Measurements from ENCODE around the gene BNIP5.
A peak's percentile ranks its signal among the peaks of the same experiment; 100 is the strongest.
"Not testable (repeated sequence)": the region's sequence is repeated elsewhere in the genome, so short reads cannot be mapped to it uniquely, and the experiment has no call there.

BNIP5 gene

DNA sequence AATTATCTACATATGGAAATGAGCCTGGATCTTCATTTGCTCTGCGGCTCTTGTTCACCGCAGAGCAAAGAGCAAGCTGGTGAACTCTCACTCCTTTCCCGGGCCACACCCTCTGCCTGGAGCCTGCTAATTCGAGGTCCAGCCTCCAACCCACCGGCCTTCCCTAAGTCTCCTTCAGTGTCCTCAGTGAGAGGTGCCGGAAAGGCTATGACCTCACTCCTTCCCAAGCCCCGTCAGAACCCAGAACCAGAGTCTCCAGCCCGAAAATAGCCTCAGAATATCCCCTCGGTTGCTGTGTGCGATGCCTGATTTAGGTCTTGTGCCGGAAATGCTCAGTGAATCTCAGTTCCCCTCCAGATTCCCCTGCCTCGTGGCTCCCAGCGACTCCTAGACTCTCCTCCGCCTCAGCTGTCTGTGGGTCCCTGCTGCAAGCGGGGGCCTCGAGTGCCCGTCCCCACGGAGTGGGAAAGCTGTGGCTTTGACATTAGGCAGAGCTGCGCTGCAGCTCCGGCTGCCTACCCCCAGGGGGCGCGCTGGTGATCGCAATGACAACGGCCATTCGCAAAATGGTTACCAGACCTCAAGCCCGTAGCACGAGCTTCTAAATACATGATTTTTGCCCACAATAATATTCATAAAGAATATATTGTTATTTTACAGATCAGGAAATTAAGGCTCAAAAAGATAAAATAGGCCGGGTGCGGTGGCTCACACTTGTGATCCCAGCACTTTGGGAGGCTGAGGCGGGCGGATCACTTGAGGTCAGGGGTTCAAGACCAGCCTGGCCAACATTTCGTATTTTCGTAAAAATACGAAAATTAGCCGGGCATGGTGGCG lies 4.1 kb upstream of the BNIP5 start:
- peak; percentile 79 to 80 for DNase-seq

DNA sequence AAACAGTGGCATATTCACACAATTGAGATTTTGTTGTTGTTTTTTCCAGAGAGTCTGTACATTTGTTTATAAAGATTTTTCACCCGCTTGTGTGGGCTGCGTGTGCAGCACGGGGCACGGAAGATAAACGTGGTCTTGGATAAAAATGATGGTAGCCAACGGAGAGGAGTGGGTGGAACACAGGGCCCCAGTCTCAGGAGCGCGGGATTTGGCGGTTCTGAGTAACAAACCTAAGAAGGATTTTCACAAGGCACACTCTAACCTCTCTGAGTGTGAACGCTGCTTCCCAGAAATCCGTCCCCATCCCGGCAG lies 3.6 kb upstream of the BNIP5 start:
- no peak for DNase-seq

DNA sequence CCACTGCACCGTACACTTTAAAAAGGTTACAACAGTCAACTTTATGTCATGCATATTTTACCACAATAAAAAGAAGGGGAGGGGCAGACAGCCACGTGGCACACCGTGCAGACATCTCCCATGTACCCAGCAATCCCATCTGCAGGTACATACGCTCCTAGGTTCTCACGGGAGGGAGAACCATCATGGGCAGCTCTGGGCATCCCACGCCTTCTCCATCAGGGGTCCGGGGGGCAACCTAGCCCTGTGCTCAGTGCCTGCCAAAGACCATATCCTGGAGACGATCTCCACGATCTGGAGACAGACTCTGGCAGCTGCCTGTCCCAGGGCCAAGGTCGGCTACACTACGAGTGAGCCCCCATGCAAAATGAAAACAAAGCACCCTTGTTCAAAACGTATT lies 2.5 kb upstream of the BNIP5 start:
- DNase-seq: no peak

DNA sequence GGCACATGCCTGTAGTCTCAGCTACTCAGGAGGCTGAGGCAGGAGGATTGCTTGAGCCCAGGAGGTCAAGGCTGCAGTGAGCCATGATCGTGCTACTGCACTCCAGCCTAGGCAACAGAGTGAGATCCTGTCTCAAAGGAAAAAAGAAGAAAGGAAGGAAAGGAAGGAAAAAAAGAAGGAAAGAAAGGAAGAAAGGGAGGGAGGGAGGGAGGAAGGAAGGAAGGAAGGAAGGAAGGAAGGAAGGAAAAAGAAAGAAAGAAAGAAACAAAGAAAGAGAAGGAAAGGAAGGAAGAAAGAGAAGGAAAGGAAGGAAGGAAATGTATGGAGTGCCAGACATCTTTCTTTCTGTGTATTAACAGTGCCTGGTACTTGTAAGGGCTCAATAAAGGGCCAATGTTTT lies 1.5 kb upstream of the BNIP5 start:
- not testable (repeated sequence) for DNase-seq

DNA sequence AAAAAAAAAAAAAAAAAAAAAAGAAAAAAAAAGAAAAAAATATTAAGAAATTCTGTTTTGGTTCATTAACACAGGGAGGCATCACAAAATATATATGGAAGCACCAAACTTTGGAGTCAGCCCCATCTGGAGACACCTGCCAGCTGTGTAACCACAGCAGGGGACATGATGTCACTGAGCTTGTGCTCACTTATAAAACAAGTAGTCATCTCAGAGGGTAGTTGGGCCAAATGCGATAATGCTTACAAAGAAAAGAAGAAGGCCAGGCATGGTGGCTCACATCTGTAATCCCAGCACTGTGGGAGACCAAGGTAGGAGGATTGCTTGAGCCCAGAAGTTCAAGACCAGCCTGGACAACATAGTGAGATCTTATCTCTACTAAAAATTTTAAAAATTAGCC lies 1.1 kb upstream of the BNIP5 start:
- no peak for DNase-seq

DNA sequence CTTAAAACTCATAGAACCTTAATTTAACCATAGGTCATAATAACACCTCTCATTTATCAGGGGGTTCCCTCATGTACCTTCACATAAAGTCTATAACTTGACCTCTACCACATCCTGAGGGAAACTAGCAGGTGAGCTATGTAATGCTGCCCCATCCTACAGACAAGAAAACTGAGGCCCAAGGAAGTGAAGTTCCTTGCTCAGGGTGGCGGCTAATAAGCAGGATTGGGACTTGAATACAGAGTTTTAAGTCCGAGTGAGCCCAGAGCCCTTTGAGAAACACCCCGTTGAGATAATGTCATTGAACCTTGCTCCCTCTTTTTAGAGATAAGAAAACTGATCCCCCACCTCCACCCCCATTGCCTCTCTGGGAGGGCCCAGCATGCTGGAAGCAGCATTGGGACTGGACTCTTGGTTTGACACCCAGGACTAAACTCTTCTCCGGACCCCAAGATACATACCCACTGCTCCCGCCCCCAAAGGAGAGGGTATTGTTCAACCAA lies 429 bp downstream of the BNIP5 start:
- DNase-seq: no peak

DNA sequence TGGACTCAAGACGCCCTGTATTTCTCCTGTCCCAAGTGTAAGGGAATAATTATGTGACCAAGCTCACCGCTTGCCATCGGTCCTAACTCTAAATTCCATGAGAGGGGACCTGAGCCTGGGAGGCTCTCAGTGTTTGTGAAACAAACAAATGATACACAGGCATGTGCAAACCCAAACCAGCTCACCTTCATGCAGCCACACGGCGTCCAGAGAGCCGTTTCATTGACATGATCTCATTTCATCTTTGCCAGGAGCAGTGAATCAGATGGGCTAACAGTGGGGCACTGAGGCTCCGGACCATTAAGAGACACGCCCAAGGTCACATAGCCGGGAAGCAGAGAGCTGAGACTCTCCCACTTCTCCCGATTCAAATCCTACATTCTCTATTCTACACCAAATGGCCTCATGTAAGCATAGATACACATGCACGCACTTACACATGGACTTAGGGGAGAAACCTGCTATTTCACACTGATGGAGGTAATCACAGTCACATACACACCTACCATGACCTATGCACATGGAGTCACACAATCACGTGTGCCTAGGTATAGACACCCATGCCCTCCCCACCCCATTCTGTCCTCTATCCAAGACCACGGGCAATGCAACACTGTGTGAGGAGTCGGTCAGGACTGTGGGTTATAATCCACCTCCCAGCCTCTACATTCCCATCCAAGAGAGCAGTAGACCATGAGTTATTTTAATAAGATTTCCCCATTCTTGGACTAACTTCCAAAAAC lies 1.1 kb downstream of the BNIP5 start:
- DNase-seq: no peak

DNA sequence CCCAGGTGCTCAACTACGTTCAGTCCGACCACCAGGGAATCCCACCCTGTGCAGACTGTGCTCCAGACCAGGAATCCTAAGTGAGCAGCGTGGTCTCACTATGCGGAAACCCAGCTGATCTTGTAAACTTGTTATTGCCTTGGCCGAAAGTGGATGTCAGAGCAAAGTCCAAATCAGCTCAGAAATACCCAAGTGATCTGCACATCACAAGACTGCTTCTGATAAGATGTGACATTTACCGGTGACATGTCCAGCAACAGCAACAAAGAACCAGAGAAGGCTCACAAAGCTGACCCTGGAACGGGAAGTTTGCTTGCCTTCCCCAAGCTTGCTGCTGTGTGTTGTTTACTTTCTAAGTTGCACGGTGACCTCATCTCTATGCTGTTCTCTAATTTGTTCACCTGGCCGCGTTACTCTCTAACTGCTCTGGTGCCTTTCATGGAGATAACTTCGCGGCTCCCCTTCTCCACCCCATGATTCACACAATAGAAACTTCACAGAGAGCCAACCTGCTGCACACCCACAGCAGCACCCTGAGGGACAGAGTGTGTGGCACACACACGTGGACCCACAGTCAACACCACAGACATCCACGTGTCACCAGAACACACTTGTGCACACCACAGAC lies 1.7 kb downstream of the BNIP5 start:
- no peak for DNase-seq

DNA sequence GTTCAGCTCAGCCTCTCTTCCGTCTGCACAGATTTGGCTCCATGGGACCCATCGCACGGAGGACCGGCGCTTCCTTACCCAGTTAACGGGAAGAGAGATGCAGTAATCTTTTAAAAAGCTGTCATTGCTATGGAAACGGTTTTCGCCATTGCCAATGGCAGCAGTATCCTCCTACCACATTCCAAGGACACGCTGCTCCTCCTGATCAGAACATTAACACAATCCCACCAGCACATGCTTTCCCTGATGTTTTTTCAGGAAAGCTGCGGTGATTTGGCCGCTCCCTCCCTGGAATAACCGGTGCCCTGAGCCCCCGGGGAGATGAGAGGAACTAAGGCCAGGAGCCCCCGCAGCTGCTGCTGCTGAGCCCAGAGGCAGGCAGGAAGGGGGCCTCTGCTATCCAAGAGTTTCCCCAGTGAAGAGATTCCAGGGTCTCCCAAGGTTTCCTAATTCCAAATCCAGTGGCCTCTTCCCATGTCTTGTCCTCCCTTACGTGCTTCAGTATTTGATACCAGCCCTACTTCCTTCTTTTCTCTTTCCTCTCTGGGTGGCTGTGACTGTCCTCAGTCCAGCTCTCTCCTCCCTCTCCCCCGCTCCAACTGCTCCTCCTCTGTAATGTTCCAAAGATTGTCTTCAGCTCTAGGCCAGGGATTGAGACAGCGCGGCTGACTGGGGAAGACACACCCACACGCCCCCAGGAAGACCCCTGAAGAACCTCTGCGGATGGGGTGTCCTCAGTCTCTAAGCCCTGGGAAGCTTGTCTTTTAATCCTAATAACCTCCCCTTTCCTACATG lies 2.6 kb downstream of the BNIP5 start:
- no peak for DNase-seq

DNA sequence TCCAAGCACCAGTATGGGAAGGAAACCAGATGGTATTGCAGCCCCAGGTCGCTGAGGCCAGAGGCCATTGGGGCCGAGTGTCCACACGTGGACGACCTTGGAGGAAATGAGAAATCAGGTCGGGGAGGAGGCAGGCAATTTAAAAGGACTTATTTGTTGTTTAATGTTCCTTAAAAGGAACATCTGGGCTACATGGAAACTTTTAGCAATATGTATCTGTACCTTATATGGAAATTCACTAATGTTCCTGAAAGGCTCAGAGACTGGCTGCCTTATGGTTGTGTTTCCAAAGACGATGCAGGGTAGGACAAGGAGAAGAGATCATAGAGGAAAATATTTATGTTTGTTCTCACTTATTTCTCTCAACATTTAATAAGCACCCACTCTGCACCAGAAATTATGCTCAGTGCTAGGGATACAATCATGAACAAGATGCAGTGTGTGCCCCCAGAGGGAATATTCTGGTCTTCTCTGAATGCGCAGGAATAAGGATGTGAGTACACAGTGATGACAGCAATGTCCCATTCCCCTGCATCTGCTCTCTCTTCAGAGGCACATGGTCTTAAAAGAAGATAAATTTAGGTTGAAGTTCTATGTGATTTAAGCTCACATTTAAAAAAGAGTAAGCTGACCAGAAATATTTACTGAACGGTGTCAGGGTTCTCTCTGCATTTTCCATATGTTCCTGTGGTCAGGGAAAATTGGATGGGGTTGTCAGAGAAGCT lies 3.4 kb downstream of the BNIP5 start:
- no peak for DNase-seq

DNA sequence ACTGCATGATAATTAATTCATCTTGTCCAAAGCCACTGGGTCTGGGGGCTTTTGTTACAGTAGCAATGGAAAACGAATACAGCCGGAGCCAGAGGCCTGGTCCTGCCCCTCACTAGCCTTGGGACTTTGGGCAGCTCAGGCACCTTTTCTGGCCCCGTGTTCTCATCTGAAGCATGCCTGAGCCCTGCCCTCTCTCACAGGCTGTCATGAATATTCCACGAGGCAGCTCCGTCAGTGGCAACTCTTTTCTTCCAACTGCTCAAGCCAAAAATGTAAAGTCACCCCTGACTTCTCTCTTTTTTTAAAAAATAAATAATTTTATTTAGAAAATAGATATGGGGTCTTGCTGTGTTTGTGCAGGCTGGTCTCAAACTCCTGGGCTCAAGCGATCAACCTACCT lies 5.3 kb downstream of the BNIP5 start:
- no peak for DNase-seq

DNA sequence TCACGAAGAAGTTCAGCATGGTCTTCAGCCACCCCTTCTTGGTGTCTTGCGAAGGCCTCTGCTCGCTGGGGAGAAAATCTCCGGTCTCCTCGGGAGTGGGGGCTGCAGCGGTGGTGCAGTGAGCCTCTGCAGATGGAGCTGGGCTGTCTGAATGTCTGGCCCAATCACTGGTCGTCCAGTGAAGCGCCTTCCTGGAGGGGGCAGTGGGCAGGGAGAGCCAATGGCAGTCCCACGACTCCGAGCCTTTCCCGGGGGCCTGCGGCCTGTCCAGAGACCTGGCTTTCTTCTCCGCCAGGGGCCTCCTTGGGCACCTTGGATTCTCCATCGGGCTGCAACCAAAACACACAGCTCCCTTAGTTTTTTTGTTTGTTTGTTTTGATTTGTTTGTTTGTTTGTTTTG lies 6.3 kb downstream of the BNIP5 start:
- DNase-seq: no peak

DNA sequence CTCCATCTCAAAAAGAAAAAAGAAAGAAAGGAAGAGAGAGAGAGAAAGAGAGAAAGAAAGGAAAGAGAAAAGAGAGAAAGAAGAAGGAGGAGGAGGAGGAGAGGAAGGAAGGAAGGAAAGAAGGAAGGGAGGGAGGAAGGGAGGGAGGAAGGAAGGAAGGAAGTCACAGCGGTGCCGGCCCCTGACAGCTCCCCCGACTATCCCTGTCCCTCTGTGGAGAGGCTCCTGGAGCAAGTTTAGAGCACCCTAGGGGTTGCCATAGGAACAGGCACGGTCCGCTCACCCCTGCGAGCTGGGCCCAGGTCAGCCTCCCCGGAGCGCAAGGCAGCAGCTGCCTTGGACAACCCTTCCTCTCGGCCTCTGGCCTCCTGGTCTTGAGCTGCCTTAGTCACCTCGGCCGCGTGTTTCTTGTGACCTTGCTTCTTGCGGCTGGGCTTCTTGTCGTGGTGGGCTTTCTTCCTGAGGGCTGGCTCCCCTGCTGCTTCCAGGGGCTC lies 6.8 kb downstream of the BNIP5 start:
- DNase-seq: no peak

DNA sequence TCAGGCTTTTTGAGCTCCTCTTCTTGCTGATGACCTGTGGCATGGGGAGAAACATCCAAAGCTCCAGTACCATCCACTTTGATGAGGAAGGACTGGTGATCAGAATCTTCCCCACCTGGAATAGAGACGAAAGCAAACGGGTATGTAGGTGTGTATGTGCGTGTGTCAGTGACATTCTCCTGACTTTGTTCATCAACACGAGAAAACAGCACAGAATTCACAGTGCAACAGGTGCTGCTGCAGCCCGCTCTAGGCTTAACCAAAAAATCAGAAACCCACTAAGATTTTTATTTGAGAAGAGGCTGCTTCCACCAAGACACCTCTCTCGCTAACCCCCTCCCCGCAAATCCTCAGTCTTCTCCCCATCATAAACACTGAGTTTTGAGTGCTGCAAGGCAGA lies 8.1 kb downstream of the BNIP5 start:
- no peak for DNase-seq

DNA sequence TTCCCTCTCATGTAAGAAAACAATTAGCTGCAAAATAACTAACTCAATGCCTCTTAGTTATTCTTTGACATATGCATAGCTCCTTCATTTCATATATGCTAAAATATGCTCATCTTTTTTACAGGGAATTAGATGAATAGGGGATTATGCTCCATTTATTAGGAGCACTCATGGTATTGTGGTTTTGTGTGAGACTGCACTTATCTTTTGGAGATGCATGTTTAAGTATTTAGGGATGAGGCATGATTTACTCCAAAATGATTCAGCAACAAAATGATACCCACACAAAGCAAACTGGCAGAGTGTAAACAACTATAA lies 8.8 kb downstream of the BNIP5 start:
- DNase-seq: no peak

DNA sequence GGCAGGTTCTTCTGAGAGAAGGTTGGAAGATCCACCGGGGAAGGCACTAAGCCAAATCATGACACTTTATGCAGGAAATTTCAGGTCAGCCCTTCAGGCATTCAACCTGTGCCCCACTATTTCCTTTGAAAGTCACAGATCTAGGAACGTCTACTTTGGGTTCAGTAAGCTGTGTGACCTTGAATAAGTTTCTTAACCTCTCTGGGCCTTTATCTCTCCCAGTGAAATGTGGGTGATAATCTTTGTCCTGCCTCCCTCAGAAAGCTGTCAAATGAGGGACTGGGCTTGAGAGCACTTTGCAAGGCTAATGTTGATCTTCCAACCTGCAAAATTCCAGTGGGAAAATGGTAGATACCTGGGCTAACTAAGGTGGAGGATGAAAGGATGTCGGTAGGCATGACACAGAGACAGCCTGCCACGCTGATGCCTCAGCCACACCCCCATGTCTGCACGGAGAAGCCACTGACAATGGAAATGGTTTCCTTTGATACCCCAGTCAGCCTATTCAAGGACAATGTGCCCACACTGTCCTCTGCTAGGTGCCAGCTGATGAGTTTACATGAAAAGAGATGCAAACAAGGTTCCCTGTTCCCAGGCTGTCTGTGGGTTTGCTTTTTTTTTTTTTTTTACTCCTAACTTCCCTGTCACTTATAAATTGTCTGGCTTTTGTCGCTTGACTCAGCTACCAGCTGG lies 9.3 kb downstream of the BNIP5 start:
- DNase-seq: no peak

DNA sequence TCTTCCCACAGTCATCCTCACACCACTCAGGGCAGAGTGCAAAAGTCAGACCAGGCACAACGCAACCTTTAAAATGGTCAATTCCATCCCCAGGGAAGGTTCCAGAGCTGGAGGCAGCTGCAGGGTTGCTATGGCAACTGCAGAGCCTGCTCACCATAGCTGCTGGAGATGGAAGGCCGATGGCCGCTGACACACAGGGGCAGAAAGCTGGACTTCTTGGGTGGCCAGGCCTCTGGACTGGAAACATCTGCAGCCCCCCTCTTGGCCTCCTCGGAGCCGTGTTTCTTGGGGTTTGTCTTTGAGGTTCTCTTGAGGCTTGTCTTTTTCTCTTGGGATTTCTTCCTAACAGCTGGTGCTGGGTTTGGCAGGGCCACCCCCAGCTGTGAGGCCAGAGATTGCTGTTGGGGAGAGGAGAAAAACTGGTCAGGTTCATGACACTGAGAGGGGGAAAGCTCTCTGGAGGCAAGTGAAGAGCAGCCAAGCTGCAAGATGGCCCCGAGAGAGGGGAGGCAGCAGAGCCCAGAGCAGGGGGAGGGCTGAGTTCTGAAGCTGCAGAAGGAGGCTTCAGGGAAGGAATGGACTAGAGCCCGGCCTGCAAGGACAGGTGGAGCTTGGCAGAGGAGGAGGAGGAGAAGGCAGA lies 10.2 kb downstream of the BNIP5 start:
- DNase-seq: no peak

DNA sequence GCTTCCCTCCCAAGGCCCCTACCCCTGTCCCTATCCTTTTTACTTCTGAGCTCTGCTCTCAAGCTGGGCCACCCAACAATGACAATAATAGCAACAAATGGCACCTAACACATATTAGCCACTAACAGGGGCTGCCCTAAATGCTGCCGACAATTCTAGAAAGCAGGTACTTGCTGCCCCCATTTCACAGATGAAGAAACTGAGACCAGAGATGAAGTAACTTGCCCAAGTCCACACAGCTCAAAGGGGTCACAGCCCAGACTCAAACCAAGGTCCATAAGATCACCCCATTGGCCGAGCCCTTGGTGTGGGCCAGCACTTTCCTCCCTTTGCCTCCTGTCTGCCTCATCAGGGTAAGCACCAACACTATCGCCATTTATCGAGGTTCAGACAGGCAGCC lies 12.0 kb downstream of the BNIP5 start:
- no peak for DNase-seq

DNA sequence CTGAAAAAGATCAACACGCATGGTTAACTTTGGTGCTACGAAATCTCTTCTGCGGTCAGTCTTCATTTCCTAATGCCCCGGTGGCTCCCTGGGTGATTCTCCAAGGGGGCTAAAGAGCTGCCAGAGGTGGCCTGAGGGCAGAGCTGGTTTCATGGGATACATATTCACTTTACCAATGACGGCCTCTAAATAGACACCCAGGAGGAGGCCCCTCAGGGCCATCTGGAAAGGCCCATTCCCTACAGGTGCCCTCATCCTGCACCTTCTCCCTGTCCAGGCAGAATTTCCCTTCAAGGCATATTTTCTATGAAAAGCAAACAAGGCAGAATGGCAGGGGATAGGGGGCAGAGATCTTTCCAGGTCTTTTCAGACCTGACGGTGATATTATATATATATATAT lies 12.5 kb downstream of the BNIP5 start:
- no peak for DNase-seq

DNA sequence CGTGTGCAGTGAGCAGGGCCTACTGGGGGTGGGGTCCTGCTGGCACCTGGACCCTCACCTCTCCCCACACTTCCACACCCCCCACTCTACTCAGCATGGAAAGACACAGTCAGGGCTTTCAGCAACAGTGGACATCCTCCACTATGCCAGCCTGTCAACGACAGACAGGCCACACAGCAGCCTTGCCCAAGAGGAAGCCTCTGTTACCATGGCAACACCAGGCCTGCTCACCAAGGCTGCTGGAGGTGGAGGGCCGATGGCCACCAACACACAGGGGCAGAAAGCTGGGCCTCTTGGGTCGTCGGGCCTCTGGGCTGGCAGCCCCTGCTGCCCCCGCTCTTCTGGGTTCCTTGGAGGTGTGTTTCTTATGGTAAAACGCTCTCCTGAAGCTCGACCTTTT lies 13.6 kb downstream of the BNIP5 start:
- DNase-seq: no peak

DNA sequence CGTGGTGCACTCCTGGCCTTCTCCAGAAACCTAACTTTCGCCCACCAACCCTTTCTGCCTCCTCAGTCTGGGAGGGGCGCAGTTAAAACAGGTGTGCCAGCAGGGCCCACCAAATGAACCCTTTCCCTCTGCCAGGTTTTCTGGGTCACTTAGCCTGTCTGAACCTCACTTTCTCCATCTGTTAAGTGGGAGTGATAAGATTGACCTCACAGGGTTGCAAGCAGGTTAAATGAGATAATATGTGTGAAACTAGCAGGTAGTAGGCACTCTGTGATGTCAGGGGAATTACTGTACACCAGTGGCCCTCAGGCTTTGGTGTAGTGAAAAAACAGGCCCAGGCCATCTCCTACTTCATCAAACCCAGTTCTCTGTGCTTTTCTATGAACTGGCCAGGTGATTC lies 14.1 kb downstream of the BNIP5 start:
- no peak for DNase-seq
